ENCODE measurements around the gene ZBTB20. TPM values are rescaled to one million over a fixed set of nuclear protein-coding genes. Genes with fewer than 3 reads are reported as not detected.

Gene ZBTB20
- total and polyA plus RNA-seq, 10 of the 15 experiments (the other 5 are each of a cell fraction or from before 2014, with no cell fraction given) = 0.20 to 5.5 (median 2.2) TPM

DNA sequence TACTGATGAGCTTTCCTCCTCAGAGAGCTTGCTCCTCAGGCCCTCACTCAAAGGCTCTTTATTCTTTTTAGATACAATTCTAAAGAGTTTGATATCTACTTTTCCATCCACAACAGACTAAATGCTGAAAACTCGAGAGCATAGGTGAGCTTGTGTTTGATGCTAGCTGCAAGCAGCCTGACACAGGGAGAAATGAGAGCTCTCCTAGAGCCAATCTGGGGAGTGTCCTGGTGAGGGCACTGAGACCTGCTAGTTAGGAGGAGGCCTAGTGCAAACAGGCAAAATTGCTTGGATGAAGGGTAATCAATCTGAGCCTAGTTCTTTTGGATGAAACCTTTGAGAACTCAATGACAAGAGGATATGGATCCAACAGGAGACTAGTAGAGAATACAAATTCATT, 300.8 kb downstream of the ZBTB20 start:
- H2AFZ ChIP-seq (ENCODE audit: control insufficient read depth, low read depth, low read length) = no peak overlapping the region
- H3K9me3 ChIP-seq (replicated peaks; ENCODE audit: control insufficient read depth, insufficient read depth, low read length) = no peaks in the 10 kb centered on the region
- no peaks in the 10 kb centered on the region for H3K4me1 ChIP-seq (ENCODE audit: control insufficient read depth, insufficient read depth, low read length)
- ChIA-PET CTCF (interaction anchor here (1.0 kb wide), 1 partner anchor 19 kb away, joined by 4 read pairs; no protein-coding TSS in a partner anchor), POLR2A (no interaction called here), SMC1A (ENCODE audit: uncharacterized antibody, unreplicated experiment) (interaction anchor here (1.0 to 1.2 kb wide), 2 partner anchors 9 to 184 kb away, joined by 3 read pairs; no protein-coding TSS in a partner anchor), RAD21 (ENCODE audit: unreplicated experiment) (no interaction called here)
- H3K9ac ChIP-seq (ENCODE audit: control insufficient read depth, insufficient read depth, low read length) = no peak overlapping the region
- no peak for FAIRE-seq
- no peaks in the 10 kb centered on the region for H3K79me2 ChIP-seq (ENCODE audit: control insufficient read depth, insufficient read depth, low read length)
- no peaks in the 10 kb centered on the region for H3K27me3 ChIP-seq (replicated peaks in 1 of 2; ENCODE audit: control insufficient read depth in 2 of 2, insufficient read depth in 2 of 2, low read length in 1 of 2)
- no TSS peak for BruUV-seq (replicated peaks)
- in situ Hi-C loops (cut with MboI) = loop anchor here (25.0 kb wide), 1 partner anchor 966 kb away; no protein-coding TSS in a partner anchor
- no peak overlapping the region for H3K27ac ChIP-seq (ENCODE audit: control insufficient read depth, insufficient read depth)
- no peak for ATAC-seq
- WGBS (ENCODE audit: insufficient coverage, insufficient replicate concordance, low lambda C conversion rate, missing lambda C conversion rate) = 39% methylated on average over 1 of the region's 1 CpG
- H3K4me3 ChIP-seq = no peak overlapping the region
- intact Hi-C loops (cut with micrococcal nuclease; ENCODE audit: unreplicated experiment) = no loop called here
- no peak for DNase-seq (ENCODE audit: low read depth, low spot score)
- TF ChIP-seq PAX5 (IDR thresholded peaks at IDR 0.05; ENCODE audit: borderline replicate concordance, low read depth, low read length) = no peak
- no peak for TF ChIP-seq NFIC (IDR thresholded peaks at IDR 0.05; ENCODE audit: low read depth, low read length)
- no peak for TF ChIP-seq MEF2A (IDR thresholded peaks at IDR 0.05; ENCODE audit: insufficient read depth, low read depth, low read length)
- no peak for TF ChIP-seq BACH1 (IDR thresholded peaks at IDR 0.05; ENCODE audit: borderline replicate concordance)
- TF ChIP-seq ATF7 (IDR thresholded peaks at IDR 0.05; ENCODE audit: low read depth) = no peak
- no peak for TF ChIP-seq BHLHE40 (IDR thresholded peaks at IDR 0.05; ENCODE audit: borderline replicate concordance in 1 of 2, low read depth in 2 of 2, low read length in 1 of 2)
- TF ChIP-seq NFYB (IDR thresholded peaks at IDR 0.05; ENCODE audit: insufficient read depth, low read depth, low read length) = no peak
- no peak for TF ChIP-seq ESRRA (IDR thresholded peaks at IDR 0.05; ENCODE audit: low read length)
- TF ChIP-seq IKZF1 (conservative IDR thresholded peaks at IDR 0.05) = no peak
- TF ChIP-seq TCF3 (IDR thresholded peaks at IDR 0.05; ENCODE audit: borderline replicate concordance, insufficient read depth, low read depth, low read length) = no peak
- TF ChIP-seq WRNIP1 (IDR thresholded peaks at IDR 0.05; ENCODE audit: borderline replicate concordance, low read depth, low read length) = no peak
- no peak for TF ChIP-seq CHD1 (IDR thresholded peaks at IDR 0.05; ENCODE audit: low read depth, low read length)
- no peak for TF ChIP-seq NFXL1 (IDR thresholded peaks at IDR 0.05; ENCODE audit: borderline replicate concordance)
- TF ChIP-seq, protein P1, sequence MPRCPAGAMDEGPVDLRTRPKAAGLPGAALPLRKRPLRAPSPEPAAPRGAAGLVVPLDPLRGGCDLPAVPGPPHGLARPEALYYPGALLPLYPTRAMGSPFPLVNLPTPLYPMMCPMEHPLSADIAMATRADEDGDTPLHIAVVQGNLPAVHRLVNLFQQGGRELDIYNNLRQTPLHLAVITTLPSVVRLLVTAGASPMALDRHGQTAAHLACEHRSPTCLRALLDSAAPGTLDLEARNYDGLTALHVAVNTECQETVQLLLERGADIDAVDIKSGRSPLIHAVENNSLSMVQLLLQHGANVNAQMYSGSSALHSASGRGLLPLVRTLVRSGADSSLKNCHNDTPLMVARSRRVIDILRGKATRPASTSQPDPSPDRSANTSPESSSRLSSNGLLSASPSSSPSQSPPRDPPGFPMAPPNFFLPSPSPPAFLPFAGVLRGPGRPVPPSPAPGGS (IDR thresholded peaks at IDR 0.05; ENCODE audit: borderline replicate concordance, insufficient read depth, low read depth, low read length, poor library complexity, severe bottlenecking) = no peak
- TF ChIP-seq CBX3 (IDR thresholded peaks at IDR 0.05; ENCODE audit: borderline replicate concordance, low read depth) = no peak
- TF ChIP-seq, protein P2, sequence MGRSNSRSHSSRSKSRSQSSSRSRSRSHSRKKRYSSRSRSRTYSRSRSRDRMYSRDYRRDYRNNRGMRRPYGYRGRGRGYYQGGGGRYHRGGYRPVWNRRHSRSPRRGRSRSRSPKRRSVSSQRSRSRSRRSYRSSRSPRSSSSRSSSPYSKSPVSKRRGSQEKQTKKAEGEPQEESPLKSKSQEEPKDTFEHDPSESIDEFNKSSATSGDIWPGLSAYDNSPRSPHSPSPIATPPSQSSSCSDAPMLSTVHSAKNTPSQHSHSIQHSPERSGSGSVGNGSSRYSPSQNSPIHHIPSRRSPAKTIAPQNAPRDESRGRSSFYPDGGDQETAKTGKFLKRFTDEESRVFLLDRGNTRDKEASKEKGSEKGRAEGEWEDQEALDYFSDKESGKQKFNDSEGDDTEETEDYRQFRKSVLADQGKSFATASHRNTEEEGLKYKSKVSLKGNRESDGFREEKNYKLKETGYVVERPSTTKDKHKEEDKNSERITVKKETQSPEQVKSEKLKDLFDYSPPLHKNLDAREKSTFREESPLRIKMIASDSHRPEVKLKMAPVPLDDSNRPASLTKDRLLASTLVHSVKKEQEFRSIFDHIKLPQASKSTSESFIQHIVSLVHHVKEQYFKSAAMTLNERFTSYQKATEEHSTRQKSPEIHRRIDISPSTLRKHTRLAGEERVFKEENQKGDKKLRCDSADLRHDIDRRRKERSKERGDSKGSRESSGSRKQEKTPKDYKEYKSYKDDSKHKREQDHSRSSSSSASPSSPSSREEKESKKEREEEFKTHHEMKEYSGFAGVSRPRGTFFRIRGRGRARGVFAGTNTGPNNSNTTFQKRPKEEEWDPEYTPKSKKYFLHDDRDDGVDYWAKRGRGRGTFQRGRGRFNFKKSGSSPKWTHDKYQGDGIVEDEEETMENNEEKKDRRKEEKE (IDR thresholded peaks at IDR 0.05) = no peak
- TF ChIP-seq JUND (IDR thresholded peaks at IDR 0.05; ENCODE audit: low read depth, low read length) = no peak
- H4K20me1 ChIP-seq (ENCODE audit: control insufficient read depth, insufficient read depth) = no peaks in the 10 kb centered on the region
- H3K4me2 ChIP-seq (ENCODE audit: control insufficient read depth, insufficient read depth) = no peak overlapping the region
- no peaks in the 10 kb centered on the region for H3K36me3 ChIP-seq (ENCODE audit: control insufficient read depth in 2 of 2, insufficient read depth in 2 of 2, low read length in 1 of 2)
